K562 (cell line): Measurements from ENCODE around the gene ATP10B. TPM values are rescaled to one million over a fixed set of nuclear protein-coding genes. Genes with fewer than 3 reads are reported as not detected.

Experiments used
- ATAC-seq: fragments of 200-7000 bp; cut with Tn5 transposase; 3 replicates; pipeline ENCODE4 v1.9.1; 2020; ENCODE audit warnings: moderate library complexity
- BruUV-seq: library from RNA; stranded (reverse); fragments of 400-500 nt; replicated peaks from 2 replicates; lab custom pipeline; 2021; lab: Mats Ljungman, UMichigan
- CTCF ChIA-PET: fragments of 300-600 bp; formaldehyde crosslinking; extraction: SDS; loops from one replicate; lab custom pipeline; 2021; ENCODE audit warnings: low intra/inter-chr PET ratio; lab: Yijun Ruan, JAX
- POLR2A ChIA-PET: fragments of 300-600, 350-650 bp; sonication (Branson Sonifier 250); formaldehyde crosslinking; extraction: SDS; loops from one replicate; lab custom pipeline; 2021; ENCODE audit warnings: antibody characterized with exemption, inconsistent platforms; lab: Yijun Ruan, JAX
- DNase-seq, 4 experiments: peaks; one replicate each; pipeline versions ENCODE4 v3.0.0 to v3.0.0-alpha.2; 2011 to 2018; ENCODE audit warnings: low spot score in 3 of 4, mixed read lengths in 3 of 4; ENCODE audit errors: extremely low read depth in 1 of 4
- FAIRE-seq: peaks from 2 replicates; lab custom pipeline; 2011; peaks lifted over from hg19 to GRCh38; lab: Jason Lieb, UNC
- H2AFZ ChIP-seq: 2 replicates; pipeline ENCODE4 v1.6.0; 2011; ENCODE audit warnings: low read depth, low read length, control low read depth, inconsistent platforms
- H3K27ac ChIP-seq: fragments of 200-600 bp; 3 replicates; pipeline ENCODE4 v1.8.0; 2011; ENCODE audit warnings: low read depth, mild to moderate bottlenecking, control low read depth, inconsistent platforms, low read length, moderate library complexity, mixed read lengths; ENCODE audit errors: extremely low read depth
- H3K27me3 ChIP-seq, 2 experiments: fragments of 300-600 bp in 1 of 2; 2 replicates in 1 of 2; 3 replicates in 1 of 2; pipeline versions ENCODE4 v1.6.0 to v1.8.0; 2011; ENCODE audit warnings: inconsistent platforms in 2 of 2, low read length in 2 of 2, mild to moderate bottlenecking in 1 of 2, mixed read lengths in 1 of 2, moderate library complexity in 1 of 2; ENCODE audit not compliant: control insufficient read depth in 2 of 2, insufficient read depth in 2 of 2
- H3K36me3 ChIP-seq: fragments of 300-600 bp; 3 replicates; pipeline ENCODE4 v1.8.0; 2011; ENCODE audit warnings: mild to moderate bottlenecking, low read length, inconsistent platforms; ENCODE audit not compliant: control insufficient read depth, insufficient read depth
- H3K4me1 ChIP-seq, 2 experiments: fragments of 200-600 bp in 1 of 2; replicated peaks in 1 of 2; 2 replicates in 1 of 2; 3 replicates in 1 of 2; pipeline versions ENCODE4 v1.5.1 to v1.8.0; 2011; ENCODE audit warnings: inconsistent platforms in 2 of 2, low read length in 2 of 2, mild to moderate bottlenecking in 1 of 2, mixed read lengths in 1 of 2, moderate library complexity in 1 of 2; ENCODE audit not compliant: control insufficient read depth in 2 of 2, insufficient read depth in 2 of 2
- H3K4me2 ChIP-seq: 2 replicates; pipeline ENCODE4 v1.6.1; 2011; ENCODE audit warnings: low read length, control low read depth, inconsistent platforms, mixed read lengths; ENCODE audit not compliant: insufficient read depth
- H3K4me3 ChIP-seq: fragments of 200-600 bp; sonication (generic), shearing (Covaris generic); 2 replicates; pipeline ENCODE4 v1.5.1; 2016; ENCODE audit warnings: control low read depth, inconsistent platforms
- H3K79me2 ChIP-seq: fragments of 200-600 bp; 3 replicates; pipeline ENCODE4 v1.8.0; 2011; ENCODE audit warnings: low read length, inconsistent platforms; ENCODE audit not compliant: control insufficient read depth, insufficient read depth
- H3K9ac ChIP-seq, 2 experiments: 2 replicates each; pipeline versions ENCODE4 v1.6.0 to v1.6.1; 2011; ENCODE audit warnings: low read depth in 2 of 2, low read length in 2 of 2, control low read depth in 1 of 2, inconsistent platforms in 1 of 2, mild to moderate bottlenecking in 1 of 2, mixed read lengths in 1 of 2; ENCODE audit not compliant: insufficient read depth in 1 of 2
- H3K9me1 ChIP-seq: one replicate; pipeline ENCODE4 v1.6.0; 2011; ENCODE audit warnings: inconsistent platforms, mild to moderate bottlenecking, low read length, moderate library complexity; ENCODE audit not compliant: control insufficient read depth, insufficient read depth
- H3K9me3 ChIP-seq: replicated peaks from 2 replicates; pipeline ENCODE4 v1.5.1; 2011; ENCODE audit warnings: low read depth, low read length, inconsistent platforms; ENCODE audit not compliant: control insufficient read depth, insufficient read depth
- H4K20me1 ChIP-seq: replicated peaks from 2 replicates; pipeline ENCODE4 v1.6.1; 2011; ENCODE audit warnings: low read length, inconsistent platforms, mixed read lengths; ENCODE audit not compliant: control insufficient read depth, insufficient read depth
- CEBPG ChIP-seq, 3 experiments: fragments of 200-800 bp in 1 of 3; sonication (Bioruptor generic) in 1 of 3; sonication (generic) in 1 of 3; formaldehyde crosslinking in 1 of 3; IDR thresholded peaks in 2 of 3; conservative IDR thresholded peaks in 1 of 3; 2 replicates each; pipeline versions ENCODE4 v1.6.1 to v1.8.0; 2016 to 2022; ENCODE audit warnings: missing compliant biosample characterization in 2 of 3, missing genetic modification characterization in 2 of 3, mild to moderate bottlenecking in 1 of 3, missing genetic modification reagents in 1 of 3
- CHD1 ChIP-seq: fragments of 200-600 bp; sonication (generic); IDR thresholded peaks from one replicate; pipeline ENCODE4 v1.6.1; 2012; ENCODE audit warnings: mild to moderate bottlenecking, moderate library complexity, low read length, inconsistent platforms
- KLF6 ChIP-seq: fragments of 250-450 bp; sonication (Bioruptor Pico); IDR thresholded peaks from 2 replicates; pipeline ENCODE4 v1.4.0; 2020; ENCODE audit warnings: mild to moderate bottlenecking, moderate library complexity, borderline replicate concordance
- MAFF ChIP-seq: IDR thresholded peaks from 2 replicates; pipeline ENCODE4 v1.6.1; 2012; ENCODE audit warnings: low read length, improper control_type of control experiment
- PCBP2 ChIP-seq: fragments of 200-400 bp; formaldehyde crosslinking; IDR thresholded peaks from 2 replicates; pipeline ENCODE4 v1.6.1; 2018; ENCODE audit warnings: low read length, low read depth, mild to moderate bottlenecking, moderate library complexity; ENCODE audit not compliant: poor library complexity, severe bottlenecking
- PML ChIP-seq: IDR thresholded peaks from 2 replicates; pipeline ENCODE4 v1.6.1; 2012; ENCODE audit warnings: low read length, inconsistent platforms
- SAFB ChIP-seq: fragments of 200-400 bp; formaldehyde crosslinking; IDR thresholded peaks from 2 replicates; pipeline ENCODE4 v1.6.1; 2017; ENCODE audit warnings: low read depth, low read length, borderline replicate concordance
- ZNF778 ChIP-seq: fragments of 450-650 bp; formaldehyde crosslinking; IDR thresholded peaks from 2 replicates; pipeline ENCODE4 v1.4.0; 2020; ENCODE audit warnings: mild to moderate bottlenecking, moderate library complexity
- WGBS: fragments of 100-300 bp; shearing (Covaris generic); methylation state at CpG from one replicate; pipeline ENCODE4 v1.1.6; 2016; ENCODE audit warnings: low coverage, mixed read lengths; ENCODE audit not compliant: insufficient coverage; ENCODE audit errors: missing lambda C conversion rate; 5-methylcytosine and 5-hydroxymethylcytosine counted together
- in situ Hi-C: fragments of 300-500 bp; cut with MboI; formaldehyde crosslinking; loops from 4 replicates; pipeline ENCODE4 v1.15.0; 2018; ENCODE audit warnings: inconsistent platforms, mixed read lengths
- intact Hi-C: fragments of 100-400 bp; cut with micrococcal nuclease; formaldehyde crosslinking; loops from 2 replicates; pipeline ENCODE4 v1.14.2; 2022
- polyA plus RNA-seq, 8 experiments: library from polyadenylated mRNA; depleted of rRNA in 4 of 8; stranded (reverse) in 5 of 8; unstranded in 3 of 8; fragments of >200 nt; fragmentation: Nextera tagmentation in 2 of 8; fragmentation: Illumina TruSeq in 1 of 8; extraction: Ambion mirVana in 2 of 8; extraction: Trizol in 1 of 8; gene quantifications; 2 replicates each; pipeline versions ENCODE4 v1.2.1 to v1.2.3, GENCODE V29; 2011 to 2014; ENCODE audit warnings: inconsistent platforms in 1 of 8, missing spikeins in 1 of 8
- total RNA-seq, 7 experiments: library from RNA; depleted of rRNA in 6 of 7; stranded (reverse); fragments of >200 nt in 6 of 7; fragmentation: Illumina TruSeq in 2 of 7; extraction: Trizol in 2 of 7; gene quantifications; 2 replicates each; pipeline versions ENCODE4 v1.2.1 to v1.2.3, GENCODE V29; 2011 to 2021; ENCODE audit warnings: low replicate concordance in 1 of 7
- TF ChIP-seq, protein P1 (sequence below): fragments of 450-650 bp; IDR thresholded peaks from 2 replicates; pipeline ENCODE4 v1.6.1; 2016; ENCODE audit warnings: low read depth, mild to moderate bottlenecking, moderate library complexity
- TF ChIP-seq, protein P2 (sequence below): fragments of 450-650 bp; formaldehyde crosslinking; conservative IDR thresholded peaks from 2 replicates; pipeline ENCODE4 v1.4.0; 2022; ENCODE audit warnings: mild to moderate bottlenecking, missing genetic modification characterization

Gene ATP10B
- total and polyA plus RNA-seq, 9 of the 15 experiments (the other 6 are each of a cell fraction or from before 2014, with no cell fraction given) = 0.04 TPM; not detected in 8

DNA sequence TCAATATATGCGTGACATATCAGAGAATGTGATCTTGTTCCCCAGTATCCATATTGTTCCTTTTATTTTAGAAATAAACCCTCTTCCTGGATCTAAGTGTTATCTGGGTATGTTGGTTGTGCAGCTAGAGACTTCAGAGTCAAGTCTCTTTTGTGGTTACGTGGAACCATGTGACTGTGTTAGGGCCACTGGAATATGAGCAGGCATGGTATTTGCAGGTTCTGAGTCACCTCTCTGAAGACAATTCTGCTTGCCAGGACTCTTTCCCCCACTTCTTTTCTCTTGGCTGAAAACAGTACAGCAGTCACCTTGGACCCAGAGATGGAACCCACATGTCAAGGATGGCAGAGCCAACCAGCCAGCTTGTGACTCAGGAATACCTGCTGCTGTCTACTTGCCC is 59.7 kb downstream of the ATP10B start:
- intact Hi-C loops = no loop called here
- no peak for DNase-seq
- BruUV-seq = no TSS peak

More for the DNA sequence above, 59.7 kb downstream of the ATP10B start:
- no peaks in the 10 kb centered on the region for H4K20me1 ChIP-seq
- H3K4me1 ChIP-seq = no peaks in the 10 kb centered on the region
- no peak overlapping the region for H3K27ac ChIP-seq
- H3K4me3 ChIP-seq = no peak overlapping the region
- no peak for TF ChIP-seq PML
- TF ChIP-seq CHD1 = no peak
- no peak for TF ChIP-seq MAFF
- no peak for TF ChIP-seq KLF6
- TF ChIP-seq SAFB = no peak
- TF ChIP-seq, protein P1, sequence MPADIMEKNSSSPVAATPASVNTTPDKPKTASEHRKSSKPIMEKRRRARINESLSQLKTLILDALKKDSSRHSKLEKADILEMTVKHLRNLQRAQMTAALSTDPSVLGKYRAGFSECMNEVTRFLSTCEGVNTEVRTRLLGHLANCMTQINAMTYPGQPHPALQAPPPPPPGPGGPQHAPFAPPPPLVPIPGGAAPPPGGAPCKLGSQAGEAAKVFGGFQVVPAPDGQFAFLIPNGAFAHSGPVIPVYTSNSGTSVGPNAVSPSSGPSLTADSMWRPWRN = no peak
- TF ChIP-seq, protein P2, sequence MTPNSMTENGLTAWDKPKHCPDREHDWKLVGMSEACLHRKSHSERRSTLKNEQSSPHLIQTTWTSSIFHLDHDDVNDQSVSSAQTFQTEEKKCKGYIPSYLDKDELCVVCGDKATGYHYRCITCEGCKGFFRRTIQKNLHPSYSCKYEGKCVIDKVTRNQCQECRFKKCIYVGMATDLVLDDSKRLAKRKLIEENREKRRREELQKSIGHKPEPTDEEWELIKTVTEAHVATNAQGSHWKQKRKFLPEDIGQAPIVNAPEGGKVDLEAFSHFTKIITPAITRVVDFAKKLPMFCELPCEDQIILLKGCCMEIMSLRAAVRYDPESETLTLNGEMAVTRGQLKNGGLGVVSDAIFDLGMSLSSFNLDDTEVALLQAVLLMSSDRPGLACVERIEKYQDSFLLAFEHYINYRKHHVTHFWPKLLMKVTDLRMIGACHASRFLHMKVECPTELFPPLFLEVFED (CRISPR knock-in tag) = no peak
- no peak for TF ChIP-seq ZNF778 (CRISPR knock-in tag)
- no peak for TF ChIP-seq PCBP2
- no peak for TF ChIP-seq CEBPG (CRISPR knock-in tag; IDR thresholded peaks at IDR 0.05)
- TF ChIP-seq CEBPG (tag; conservative IDR thresholded peaks at IDR 0.05 in 1 of 2, IDR thresholded peaks at IDR 0.05 in 1 of 2) = no peak
- ATAC-seq (no peak), FAIRE-seq (no peak)
- H2AFZ ChIP-seq = no peak overlapping the region
- in situ Hi-C loops = no loop called here
- no peaks in the 10 kb centered on the region for H3K27me3 ChIP-seq
- H3K9ac ChIP-seq = no peak overlapping the region
- ChIA-PET POLR2A (no interaction called here), CTCF (no interaction called here)
- H3K4me2 ChIP-seq = no peak overlapping the region
- H3K36me3 ChIP-seq = no peaks in the 10 kb centered on the region
- no peaks in the 10 kb centered on the region for H3K9me3 ChIP-seq
- H3K79me2 ChIP-seq = no peaks in the 10 kb centered on the region
- 0% methylated on average over 2 of the region's 2 CpGs for WGBS
- no peaks in the 10 kb centered on the region for H3K9me1 ChIP-seq
